NCI-H2196 treated with DMSO at 0.1 percent for 48 hours (cell line): ENCODE data around the gene CES5A.
"Not testable (repeated sequence)": the region's sequence is repeated elsewhere in the genome, so short reads cannot be mapped to it uniquely, and the experiment has no call there.

Source experiments
- DNase-seq: peaks from one replicate; lab custom pipeline; 2025; ENCODE audit not compliant: unreplicated experiment; lab: John Stamatoyannopoulos, UW

Gene CES5A

GRCh38 chr16:55830658-55831294 is 44.4 kb downstream of the CES5A start:
- DNase-seq: no peak

- DNase-seq: not testable (repeated sequence)
Measured at GRCh38 chr16:55829232-55829631, 45.9 kb downstream of the CES5A start.

- DNase-seq: no peak
Measured at GRCh38 chr16:55828680-55829079, 46.5 kb downstream of the CES5A start.

GRCh38 chr16:55825115-55825728 is 50.0 kb downstream of the CES5A start:
- DNase-seq: no peak

- DNase-seq: no peak
Measured at GRCh38 chr16:55824473-55825000, 50.6 kb downstream of the CES5A start.

GRCh38 chr16:55822280-55822810 is 52.8 kb downstream of the CES5A start:
- DNase-seq: no peak

- DNase-seq: no peak
Measured at GRCh38 chr16:55821210-55821609, 54.0 kb downstream of the CES5A start.

GRCh38 chr16:55820615-55821014 is 54.6 kb downstream of the CES5A start:
- no peak for DNase-seq

GRCh38 chr16:55817236-55817912 is 57.8 kb downstream of the CES5A start:
- no peak for DNase-seq

- DNase-seq: not testable (repeated sequence)
Measured at GRCh38 chr16:55816222-55816621, 59.0 kb downstream of the CES5A start.

GRCh38 chr16:55815320-55815719 is 59.9 kb downstream of the CES5A start:
- no peak for DNase-seq

- DNase-seq: not testable (repeated sequence)
Measured at GRCh38 chr16:55814174-55814573, 61.0 kb downstream of the CES5A start.

GRCh38 chr16:55813730-55814129 is 61.4 kb downstream of the CES5A start:
- DNase-seq: not testable (repeated sequence)

GRCh38 chr16:55812951-55813350 is 62.2 kb downstream of the CES5A start:
- DNase-seq: no peak

- no peak for DNase-seq
Measured at GRCh38 chr16:55811811-55812210, 63.4 kb downstream of the CES5A start.

GRCh38 chr16:55810451-55810961 is 64.7 kb downstream of the CES5A start:
- no peak for DNase-seq

GRCh38 chr16:55809851-55810250 is 65.3 kb downstream of the CES5A start:
- no peak for DNase-seq

- DNase-seq: no peak
Measured at GRCh38 chr16:55809386-55809785, 65.8 kb downstream of the CES5A start.

GRCh38 chr16:55808286-55808685 is 66.9 kb downstream of the CES5A start:
- not testable (repeated sequence) for DNase-seq

- DNase-seq: not testable (repeated sequence)
Measured at GRCh38 chr16:55805104-55805503, 70.1 kb downstream of the CES5A start.

GRCh38 chr16:55803681-55804080 is 71.5 kb downstream of the CES5A start:
- not testable (repeated sequence) for DNase-seq
